ENCODE measurements around the gene MLYCD.
"Not testable (repeated sequence)": the region's sequence is repeated elsewhere in the genome, so short reads cannot be mapped to it uniquely, and the experiment has no call there.

The MLYCD gene

GRCh38 chr16:83940630-83941378, 41.9 kb downstream of the MLYCD start:
- TF ChIP-seq EZH2 (IDR thresholded peaks at IDR 0.05; ENCODE audit: borderline replicate concordance, low read length), result no peak
- TF ChIP-seq CTCF (IDR thresholded peaks at IDR 0.05; ENCODE audit: low read length), result no peak
- Histone ChIP-seq H3K27me3 (ENCODE audit: insufficient read depth, low read length) (no peaks in the 10 kb centered on the region), H3K4me3 (ENCODE audit: low read depth, low read length, poor library complexity, severe bottlenecking) (no peak overlapping the region), H3K4me1 (ENCODE audit: insufficient read depth, low read length, severe bottlenecking) (no peaks in the 10 kb centered on the region), H3K4me2 (ENCODE audit: low read length) (no peak overlapping the region), H3K27ac (ENCODE audit: low read depth, low read length, poor library complexity, severe bottlenecking) (no peak overlapping the region), H3K9me2 (ENCODE audit: low read depth, low read length) (no peaks in the 10 kb centered on the region), H4K20me1 (ENCODE audit: insufficient read depth, low read length) (no peaks in the 10 kb centered on the region), H2AFZ (ENCODE audit: low read length) (no peak overlapping the region), H3F3A (ENCODE audit: insufficient read depth, low read length) (no peaks in the 10 kb centered on the region), H3K9me3 (ENCODE audit: low read length) (no peaks in the 10 kb centered on the region), H3K36me3 (ENCODE audit: insufficient read depth, low read length) (no peaks in the 10 kb centered on the region), H3K9ac (ENCODE audit: low read length) (no peak overlapping the region), H3K79me2 (ENCODE audit: insufficient read depth, low read length) (no peaks in the 10 kb centered on the region)

- H3K9ac ChIP-seq (ENCODE audit: low read length); H3K9me2 ChIP-seq (ENCODE audit: low read depth, low read length); H3K9me3 ChIP-seq (ENCODE audit: low read length); H3K36me3 ChIP-seq (ENCODE audit: insufficient read depth, low read length); H3K4me1 ChIP-seq (ENCODE audit: insufficient read depth, low read length, severe bottlenecking); H3K27me3 ChIP-seq (ENCODE audit: insufficient read depth, low read length); H3K4me2 ChIP-seq (ENCODE audit: low read length); H2AFZ ChIP-seq (ENCODE audit: low read length); H3K79me2 ChIP-seq (ENCODE audit: insufficient read depth, low read length); H3F3A ChIP-seq (ENCODE audit: insufficient read depth, low read length); H4K20me1 ChIP-seq (ENCODE audit: insufficient read depth, low read length); H3K27ac ChIP-seq (ENCODE audit: low read depth, low read length, poor library complexity, severe bottlenecking); H3K4me3 ChIP-seq (ENCODE audit: low read depth, low read length, poor library complexity, severe bottlenecking): not testable (repeated sequence)
Measured at GRCh38 chr16:83941546-83941945, 42.6 kb downstream of the MLYCD start.

- H3K27ac ChIP-seq (ENCODE audit: low read depth, low read length, poor library complexity, severe bottlenecking), result no peak overlapping the region
- no peaks in the 10 kb centered on the region for H3K9me2 ChIP-seq (ENCODE audit: low read depth, low read length)
- no peak overlapping the region for H3K9ac ChIP-seq (ENCODE audit: low read length)
- no peaks in the 10 kb centered on the region for H3K36me3 ChIP-seq (ENCODE audit: insufficient read depth, low read length)
- no peak overlapping the region for H2AFZ ChIP-seq (ENCODE audit: low read length)
- no peak for TF ChIP-seq EZH2 (IDR thresholded peaks at IDR 0.05; ENCODE audit: borderline replicate concordance, low read length)
- no peak for TF ChIP-seq CTCF (IDR thresholded peaks at IDR 0.05; ENCODE audit: low read length)
- no peaks in the 10 kb centered on the region for H3K4me1 ChIP-seq (ENCODE audit: insufficient read depth, low read length, severe bottlenecking)
- no peaks in the 10 kb centered on the region for H3K79me2 ChIP-seq (ENCODE audit: insufficient read depth, low read length)
- H3K9me3 ChIP-seq (ENCODE audit: low read length), result no peaks in the 10 kb centered on the region
- no peak overlapping the region for H3K4me2 ChIP-seq (ENCODE audit: low read length)
- no peaks in the 10 kb centered on the region for H3F3A ChIP-seq (ENCODE audit: insufficient read depth, low read length)
- no peak overlapping the region for H3K4me3 ChIP-seq (ENCODE audit: low read depth, low read length, poor library complexity, severe bottlenecking)
- H3K27me3 ChIP-seq (ENCODE audit: insufficient read depth, low read length), result no peaks in the 10 kb centered on the region
- no peaks in the 10 kb centered on the region for H4K20me1 ChIP-seq (ENCODE audit: insufficient read depth, low read length)
Measured at GRCh38 chr16:83942074-83942473, 43.2 kb downstream of the MLYCD start.
